HG02870 (cell line): ENCODE results near the gene TNIP1.

Source experiments
- ATAC-seq: cut with Tn5 transposase; IDR thresholded peaks from one replicate; pipeline ENCODE4 v1.9.1; 2021; ENCODE audit warnings: mild to moderate bottlenecking, moderate library complexity; ENCODE audit not compliant: unreplicated experiment

The TNIP1 gene

DNA sequence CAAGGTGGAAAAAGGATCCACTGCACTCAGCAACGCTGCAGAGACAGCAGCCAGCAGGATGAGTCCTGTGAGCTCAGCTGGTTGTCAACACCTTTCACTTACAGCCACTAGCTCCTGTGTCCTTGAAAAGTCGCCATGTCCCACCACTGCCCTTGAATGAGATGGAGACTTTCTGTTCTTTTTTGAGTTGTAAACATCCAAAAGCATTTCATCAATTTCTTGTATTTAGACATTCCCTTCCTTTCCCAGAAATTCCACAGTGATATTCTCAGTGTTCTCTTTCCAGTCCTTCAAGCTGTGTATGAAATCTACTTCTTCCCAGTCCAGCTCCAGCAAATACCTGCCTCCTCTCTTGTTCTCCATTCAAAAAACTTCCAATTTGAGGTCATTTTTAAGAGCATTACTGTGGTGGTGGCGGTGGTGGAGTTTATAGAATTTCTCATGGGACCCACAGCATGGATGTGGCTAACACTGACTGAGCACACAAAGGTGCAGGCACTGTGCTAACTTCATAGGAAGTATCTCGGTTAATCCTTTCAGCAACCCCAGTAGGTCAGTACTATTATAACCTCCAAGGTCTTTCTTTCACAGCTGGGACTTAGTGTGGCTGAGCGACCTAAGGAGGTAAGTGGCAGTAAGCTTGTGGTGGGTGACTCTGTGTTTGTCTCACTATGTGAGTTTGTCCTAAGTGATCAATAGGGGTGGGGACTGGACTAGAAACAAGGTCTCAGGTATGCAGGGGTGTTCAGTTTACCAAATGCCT, 75.5 kb downstream of the TNIP1 start:
- ATAC-seq = no peak

DNA sequence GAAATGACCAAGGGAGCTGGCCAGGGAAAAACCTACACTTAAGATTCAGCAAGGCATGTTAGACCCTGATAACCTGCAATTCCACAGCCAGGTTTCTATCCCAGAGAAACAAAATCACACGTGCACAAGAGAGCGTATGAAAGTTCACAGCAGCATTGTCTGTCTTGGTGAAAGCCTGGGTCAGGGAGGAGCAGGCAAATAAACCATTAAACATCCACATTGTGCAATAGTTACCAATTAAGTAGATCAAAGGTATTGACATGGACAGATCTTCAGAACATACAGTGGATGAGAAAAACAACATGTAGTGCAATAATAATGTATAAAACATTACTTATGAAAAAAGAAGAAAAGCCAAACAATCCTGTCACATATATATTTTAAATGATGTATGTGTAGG, 76.3 kb downstream of the TNIP1 start:
- no peak for ATAC-seq

DNA sequence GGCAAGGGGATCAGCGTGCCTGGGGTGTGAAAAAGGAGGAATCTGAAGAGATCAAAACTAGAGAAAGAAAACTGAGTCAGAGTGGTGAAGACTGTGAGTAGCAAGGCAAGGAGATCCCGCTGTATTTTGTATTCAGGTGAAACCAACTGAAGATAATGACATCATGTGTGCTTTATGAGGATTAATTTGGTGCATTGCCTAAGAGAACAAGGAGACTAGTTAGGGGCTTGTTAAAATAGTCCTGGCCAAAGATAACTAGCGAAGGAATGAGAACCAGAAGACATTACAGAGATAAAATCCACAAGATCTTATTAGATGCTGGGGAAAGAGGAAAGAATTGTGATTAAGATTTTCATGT, 77.4 kb downstream of the TNIP1 start:
- ATAC-seq = no peak

DNA sequence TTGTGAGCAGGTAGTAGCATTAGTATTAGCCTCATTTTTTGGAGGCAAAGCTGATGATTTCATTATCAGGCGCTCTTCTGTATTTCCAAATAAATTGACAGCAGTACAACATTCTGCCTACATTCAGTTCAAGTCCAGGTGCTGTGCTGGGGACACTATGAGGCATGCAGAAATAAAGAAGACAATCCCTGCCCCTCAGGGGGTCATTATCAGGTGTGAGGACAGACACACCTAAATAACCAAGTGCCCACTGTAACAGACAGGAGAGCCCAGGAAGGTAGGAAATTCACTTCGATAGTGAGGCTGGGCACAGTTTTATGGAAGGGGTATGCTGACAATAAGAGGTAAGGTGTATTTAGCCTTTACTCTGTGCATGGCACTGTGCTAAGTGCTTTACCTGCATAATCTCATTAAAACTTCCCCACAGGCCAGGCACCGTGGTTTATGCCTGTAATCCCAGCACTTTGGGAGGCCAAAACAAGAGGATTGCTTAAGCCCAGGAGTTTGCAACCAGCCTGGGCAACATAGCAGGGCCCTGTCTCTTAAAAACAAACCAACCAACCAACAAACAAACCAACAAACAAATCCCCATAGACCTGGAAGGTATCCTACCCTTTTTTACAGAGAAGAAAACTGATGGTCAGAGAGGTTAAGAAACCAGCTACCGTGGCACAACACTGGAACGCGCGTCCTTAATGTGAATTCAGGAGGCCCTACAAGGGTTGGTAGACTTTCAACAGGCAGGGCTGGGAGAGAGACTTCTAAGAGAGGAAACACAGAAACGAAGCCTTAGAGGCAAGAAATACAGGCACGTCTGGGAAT, 77.9 kb downstream of the TNIP1 start:
- no peak for ATAC-seq

DNA sequence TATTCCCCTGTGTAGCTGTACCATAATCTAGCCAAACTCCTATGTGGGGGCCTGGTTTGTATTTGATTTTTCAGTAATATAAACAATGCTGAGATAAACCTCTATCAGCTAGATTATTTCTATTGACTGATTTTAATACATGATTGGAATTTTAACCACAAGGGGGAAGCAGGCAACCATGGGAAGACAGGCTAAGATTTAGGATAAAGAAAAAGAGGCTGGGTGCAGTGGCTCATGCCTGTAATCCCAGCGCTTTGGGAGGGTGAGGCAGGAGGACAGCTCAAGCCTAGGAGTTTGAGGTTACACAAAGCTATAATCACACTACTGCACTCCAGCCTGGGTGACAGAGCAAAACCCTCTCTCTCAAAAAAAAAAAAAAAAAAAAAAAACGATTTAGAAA, 78.6 kb downstream of the TNIP1 start:
- no peak for ATAC-seq

DNA sequence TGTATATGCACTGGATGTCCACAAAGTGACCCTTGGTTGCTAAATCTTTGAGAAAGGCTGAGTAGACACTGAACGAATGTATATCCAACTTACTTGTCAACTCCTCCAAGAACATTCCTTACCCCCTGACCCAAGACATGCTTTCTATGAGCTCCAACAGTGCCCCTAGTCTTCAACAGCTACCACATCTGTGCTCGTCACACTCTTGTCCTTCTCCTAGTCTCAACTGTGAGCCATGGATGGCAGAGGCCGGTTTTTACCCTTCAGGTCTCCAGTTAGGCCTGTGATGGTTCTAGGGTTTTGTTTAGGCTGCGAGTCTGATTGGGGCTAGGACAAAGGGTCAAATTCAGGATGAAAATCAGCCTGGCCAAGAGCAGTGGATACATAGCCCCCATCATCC, 79.4 kb downstream of the TNIP1 start:
- ATAC-seq = no peak

DNA sequence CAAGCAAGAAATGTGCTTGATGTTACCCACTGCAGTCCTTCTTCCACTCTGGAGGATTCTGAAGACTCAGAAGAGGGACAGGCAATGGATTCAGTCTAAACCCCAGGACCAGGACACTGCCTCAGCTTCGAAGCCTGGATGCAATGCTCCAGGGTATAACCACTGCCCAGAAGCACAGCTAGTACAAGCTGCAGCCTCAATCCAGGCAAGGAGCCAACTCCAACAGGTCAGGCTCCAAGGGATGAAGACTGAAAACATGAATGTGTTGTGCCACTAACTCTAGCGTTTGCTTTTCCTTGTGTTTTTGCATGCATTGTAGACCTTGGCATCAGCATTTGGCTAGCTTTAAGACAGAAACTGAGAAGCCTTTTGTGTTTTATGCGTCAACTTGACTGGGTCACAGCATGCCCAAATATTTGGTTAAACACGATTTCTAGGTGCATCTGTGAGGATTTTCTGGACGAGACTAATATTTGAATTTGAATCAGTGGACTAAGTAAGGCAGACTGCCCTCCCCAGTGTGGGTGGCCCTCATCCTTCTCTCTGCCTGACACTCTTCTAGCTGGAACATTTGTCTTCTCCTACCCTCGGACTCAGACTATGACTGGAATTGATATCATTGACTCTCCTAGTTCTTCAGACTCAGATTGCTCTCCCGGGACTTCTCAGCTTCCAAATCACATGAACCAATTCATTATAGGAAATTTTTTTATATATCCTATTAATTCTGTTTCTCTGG, 81.0 kb downstream of the TNIP1 start:
- no peak for ATAC-seq

DNA sequence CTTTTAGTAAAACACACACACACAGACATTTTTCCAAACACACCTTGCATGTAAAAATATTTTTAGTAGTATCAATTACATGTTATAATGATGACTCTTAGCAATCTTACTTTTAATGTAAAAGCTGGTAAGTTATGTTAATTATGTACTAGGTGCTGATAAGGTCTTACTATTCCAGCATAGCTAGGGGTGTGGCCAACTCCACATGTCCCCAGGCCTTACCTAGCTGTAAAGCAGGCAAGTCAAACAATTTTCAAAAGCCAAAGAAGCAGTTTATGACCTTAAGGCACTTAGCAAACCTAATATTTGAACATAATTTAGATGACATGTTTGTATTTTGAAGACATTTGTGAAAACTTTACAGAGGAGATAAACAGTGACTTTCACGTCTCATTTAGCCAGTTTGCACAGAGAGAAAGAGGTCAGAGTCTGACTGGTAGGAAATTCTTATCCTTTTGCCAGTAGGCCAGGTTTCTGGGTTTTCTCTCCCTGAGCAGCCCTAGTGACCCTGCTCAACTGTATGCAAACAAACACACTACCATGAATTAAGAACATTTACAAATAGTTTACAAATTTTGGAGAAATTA, 86.9 kb downstream of the TNIP1 start:
- ATAC-seq = no peak

DNA sequence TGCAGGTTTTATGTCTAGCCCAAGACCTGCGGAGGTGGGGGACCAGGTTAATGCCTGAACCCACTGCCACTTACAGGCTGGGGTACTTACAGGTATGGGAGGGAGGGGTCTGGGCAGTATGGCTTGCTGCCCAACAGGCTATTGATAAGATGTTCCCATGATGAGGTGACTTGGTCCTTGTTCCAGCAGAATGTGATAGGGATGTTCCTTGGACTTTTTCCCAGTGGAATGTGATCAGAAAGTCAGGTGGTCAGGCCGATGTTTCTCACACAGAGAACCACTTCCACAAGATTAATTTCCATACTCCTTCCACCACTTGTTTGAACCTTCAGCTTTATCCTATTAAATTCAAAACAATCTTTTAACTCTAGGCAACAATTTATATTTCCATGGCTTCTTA, 87.4 kb downstream of the TNIP1 start:
- ATAC-seq = no peak

DNA sequence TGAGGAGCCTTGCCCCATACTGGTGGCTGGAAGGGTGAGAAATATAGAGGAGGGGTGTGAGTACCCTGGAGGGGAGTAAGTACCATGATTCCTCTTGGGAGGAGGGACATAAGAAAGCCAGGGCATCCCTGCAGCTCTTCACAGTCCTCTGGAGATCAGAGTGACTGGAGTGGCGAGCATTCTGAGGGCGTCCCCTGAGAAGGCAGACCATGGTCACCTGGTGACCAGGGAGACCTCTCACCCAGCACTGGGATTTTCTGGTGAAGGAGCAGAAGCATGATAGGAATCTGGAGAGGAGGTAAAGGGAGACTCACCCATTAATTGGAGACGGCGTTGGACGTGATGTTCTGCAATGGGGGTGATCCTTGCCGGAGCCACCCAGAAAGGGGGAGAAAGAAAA, 88.1 kb downstream of the TNIP1 start:
- ATAC-seq = no peak

DNA sequence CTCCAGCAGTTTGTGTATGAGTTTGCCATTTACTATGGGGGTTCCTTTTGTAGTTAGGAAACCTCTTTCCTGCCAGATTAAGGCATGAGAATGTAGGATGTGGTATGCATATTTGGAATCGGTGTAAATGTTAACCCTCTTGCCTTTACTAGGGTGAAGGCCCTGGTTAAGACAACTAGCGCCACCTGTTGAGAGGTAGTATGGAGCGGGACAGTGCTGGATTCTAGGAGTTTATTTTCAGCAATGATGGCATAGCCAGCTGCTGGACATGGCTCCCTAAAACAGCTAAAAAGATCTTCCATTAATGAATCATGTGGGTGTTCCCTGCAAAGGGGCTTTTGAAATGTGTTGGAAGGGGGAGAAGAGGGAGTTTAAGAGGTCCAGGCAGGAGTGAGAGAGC, 91.1 kb downstream of the TNIP1 start:
- no peak for ATAC-seq

DNA sequence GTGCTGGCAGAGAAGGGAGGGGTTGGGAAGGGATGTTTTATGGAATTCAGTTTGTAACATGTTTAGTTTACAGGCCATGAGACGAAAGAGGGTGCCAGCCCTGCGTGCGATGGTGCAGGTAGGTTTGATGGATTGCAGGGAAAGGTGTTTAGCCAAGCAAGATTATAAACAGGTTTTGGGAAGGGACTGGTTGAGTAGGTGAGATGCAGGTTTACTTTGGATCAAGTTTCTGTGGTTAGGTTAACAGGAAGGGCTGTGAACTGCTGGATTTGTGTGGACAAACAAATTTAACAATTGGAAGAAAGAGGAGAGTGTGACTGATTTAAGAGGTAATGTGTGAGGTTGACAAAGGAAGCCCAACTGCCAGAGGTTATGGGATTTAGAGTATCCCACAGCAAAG, 93.1 kb downstream of the TNIP1 start:
- ATAC-seq = no peak
